ENCODE results near the gene WNK4.

WNK4 gene

DNA sequence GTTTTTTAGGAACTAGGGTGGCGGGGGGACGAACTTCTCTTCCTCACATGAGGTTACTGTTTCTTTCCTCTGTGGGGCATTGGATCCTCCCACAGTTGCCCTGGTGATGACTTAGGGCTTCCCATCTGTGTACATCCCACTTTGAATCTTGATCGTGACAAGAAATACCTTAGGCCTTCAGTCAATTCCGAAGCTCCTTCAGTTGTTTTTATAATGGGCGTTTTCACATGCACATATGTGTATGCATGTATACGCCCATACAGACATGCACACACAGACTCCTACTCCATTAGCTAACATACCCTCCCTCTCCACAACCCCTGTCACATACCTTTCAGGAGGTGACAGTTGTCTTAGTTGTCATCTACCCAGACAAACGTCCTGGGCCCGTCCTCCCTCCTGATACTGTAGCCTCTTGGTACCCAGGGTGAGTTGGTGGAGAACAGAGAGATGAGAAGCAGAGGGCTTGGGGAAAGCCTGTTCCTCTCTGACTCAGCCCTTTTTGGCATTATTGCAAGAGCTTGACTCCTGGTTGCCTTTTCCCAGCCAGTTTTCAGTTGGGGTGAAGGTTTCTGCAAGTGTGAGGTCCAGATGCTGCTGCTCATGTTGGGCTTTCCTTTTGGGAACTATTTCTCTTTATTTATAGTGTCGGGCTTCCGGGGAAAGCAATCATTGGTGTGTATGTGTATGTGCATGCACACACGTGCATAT, 61.7 kb downstream of the WNK4 start:
- no peak for DNase-seq

DNA sequence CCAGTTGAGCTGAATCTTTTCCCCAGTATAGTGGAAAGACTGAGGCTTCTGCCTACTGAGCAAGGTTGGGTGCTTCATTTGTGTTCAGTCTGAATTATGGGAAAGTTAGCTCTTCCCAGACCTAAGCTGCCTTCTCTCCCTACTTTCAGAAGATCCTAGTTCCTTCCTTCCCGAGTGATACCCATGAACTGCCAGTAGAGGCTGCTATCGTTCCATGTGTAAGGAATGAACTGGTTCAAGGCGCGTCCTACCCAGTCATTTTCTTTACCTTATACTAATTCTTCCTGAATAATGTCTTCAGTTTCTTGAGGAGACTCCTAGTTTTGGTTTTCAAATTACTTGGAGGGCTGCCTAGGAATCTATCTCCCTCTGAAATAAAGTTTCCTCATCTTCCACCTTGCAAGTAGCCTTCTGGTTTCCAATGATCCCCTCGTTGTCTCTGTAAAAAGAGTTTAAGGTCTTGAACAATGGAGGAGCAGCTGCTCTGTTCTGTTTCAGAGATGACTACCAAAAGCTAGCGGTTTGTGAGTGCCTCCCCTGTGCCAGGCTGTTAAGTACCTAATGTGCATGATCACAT, 63.0 kb downstream of the WNK4 start:
- DNase-seq, result no peak

DNA sequence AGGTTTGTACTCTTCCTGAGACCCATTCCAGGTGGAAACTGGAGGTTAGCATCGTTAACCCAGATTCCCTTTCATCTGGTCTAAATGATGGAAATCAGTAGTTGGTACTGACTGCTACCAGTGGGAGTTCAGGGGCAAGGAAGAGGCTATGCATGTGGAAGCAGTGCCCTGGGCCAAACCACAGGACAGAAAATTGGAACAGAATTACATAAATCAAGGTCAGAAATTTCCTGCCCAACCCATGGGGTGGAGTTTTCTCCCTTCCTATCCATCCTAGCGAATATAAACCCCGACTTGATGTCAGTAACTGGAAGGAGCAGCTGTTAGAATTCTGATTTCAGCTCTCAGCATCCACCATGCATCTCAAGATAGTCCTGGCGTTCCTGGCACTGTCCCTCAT, 63.9 kb downstream of the WNK4 start, which contains the start of gene AOC2:
AOC2 (plus strand) TSS at position 310 of the 400 bp plus-strand sequence; CDS start at position 357, 47 bp downstream.
- DNase-seq, result no peak

DNA sequence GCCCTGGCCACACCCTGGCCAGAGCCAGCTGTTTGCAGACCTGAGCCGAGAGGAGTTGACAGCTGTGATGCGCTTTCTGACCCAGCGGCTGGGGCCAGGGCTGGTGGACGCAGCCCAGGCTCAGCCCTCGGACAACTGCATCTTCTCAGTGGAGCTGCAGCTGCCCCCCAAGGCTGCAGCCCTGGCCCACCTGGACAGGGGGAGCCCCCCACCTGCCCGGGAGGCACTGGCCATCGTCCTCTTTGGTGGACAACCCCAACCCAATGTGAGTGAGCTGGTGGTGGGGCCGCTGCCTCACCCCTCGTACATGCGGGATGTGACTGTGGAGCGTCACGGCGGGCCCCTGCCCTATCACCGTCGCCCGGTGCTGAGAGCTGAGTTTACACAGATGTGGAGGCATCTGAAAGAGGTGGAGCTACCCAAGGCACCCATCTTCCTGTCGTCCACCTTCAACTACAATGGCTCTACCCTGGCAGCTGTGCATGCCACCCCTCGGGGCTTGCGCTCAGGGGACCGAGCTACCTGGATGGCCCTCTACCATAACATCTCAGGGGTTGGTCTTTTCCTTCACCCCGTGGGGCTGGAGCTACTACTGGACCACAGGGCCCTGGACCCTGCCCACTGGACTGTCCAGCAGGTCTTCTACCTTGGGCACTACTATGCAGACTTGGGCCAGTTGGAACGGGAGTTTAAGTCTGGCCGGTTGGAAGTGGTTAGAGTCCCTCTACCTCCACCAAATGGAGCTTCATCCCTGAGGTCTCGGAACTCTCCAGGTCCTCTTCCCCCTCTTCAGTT, 64.5 kb downstream of the WNK4 start:
- DNase-seq, result no peak

DNA sequence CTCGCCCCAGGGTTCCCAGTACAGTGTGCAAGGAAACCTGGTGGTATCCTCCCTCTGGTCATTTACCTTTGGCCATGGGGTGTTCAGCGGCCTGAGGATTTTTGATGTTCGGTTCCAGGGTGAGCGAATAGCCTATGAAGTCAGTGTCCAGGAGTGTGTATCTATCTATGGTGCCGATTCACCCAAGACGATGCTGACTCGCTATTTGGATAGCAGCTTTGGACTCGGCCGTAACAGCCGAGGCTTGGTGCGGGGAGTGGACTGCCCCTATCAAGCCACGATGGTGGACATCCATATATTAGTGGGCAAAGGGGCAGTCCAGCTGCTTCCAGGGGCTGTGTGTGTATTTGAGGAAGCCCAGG, 65.1 kb downstream of the WNK4 start:
- no peak for DNase-seq

DNA sequence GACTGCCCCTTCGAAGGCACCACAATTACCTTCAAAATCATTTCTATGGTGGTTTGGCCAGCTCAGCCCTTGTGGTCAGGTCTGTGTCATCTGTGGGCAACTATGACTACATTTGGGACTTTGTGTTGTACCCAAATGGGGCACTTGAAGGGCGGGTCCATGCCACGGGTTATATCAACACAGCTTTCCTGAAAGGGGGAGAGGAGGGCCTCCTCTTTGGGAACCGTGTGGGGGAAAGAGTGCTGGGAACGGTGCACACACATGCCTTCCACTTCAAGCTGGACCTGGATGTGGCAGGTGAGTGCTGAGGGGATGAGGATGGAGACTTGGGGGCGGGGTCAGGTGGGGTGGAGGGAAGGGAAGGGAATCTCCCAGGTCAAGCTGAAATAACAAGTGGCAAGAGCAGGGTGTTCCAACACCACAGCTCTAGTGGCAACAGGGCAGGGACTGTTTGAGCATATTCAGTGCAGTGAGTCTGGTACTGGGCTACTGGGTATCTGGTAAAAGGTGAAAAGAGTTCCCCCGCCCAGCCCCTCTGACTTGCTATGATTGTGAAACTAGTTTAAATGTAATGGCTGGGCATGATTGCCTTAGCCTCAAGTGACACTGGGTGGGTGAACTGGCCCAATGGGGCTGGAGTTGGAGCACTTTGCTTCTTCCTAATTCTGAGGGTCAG, 65.6 kb downstream of the WNK4 start:
- peak; percentile 63 for DNase-seq

All from activated CD8-positive, alpha-beta memory T cell treated with anti-CD3 and anti-CD28 coated beads for 24 hours (primary cell).